C4-2B (cell line): ENCODE results near the gene AHCYL2.
A peak's percentile ranks its signal among the peaks of the same experiment; 100 is the strongest.

Experiments used
- H3K27ac ChIP-seq: fragments of 450-650 bp; 2 replicates; pipeline ENCODE4 v1.5.1; 2017
- CTCF ChIP-seq: fragments of 450-650 bp; conservative IDR thresholded peaks from 2 replicates; pipeline ENCODE4 v1.5.1; 2017; ENCODE audit warnings: mild to moderate bottlenecking
- ZFX ChIP-seq: fragments of 450-650 bp; IDR thresholded peaks from 2 replicates; pipeline ENCODE4 v1.6.1; 2017

Gene AHCYL2

GRCh38 chr7:129203050-129203741 lies 21.6 kb upstream of the AHCYL2 start:
- TF ChIP-seq ZFX (no peak), CTCF (no peak)
- H3K27ac ChIP-seq = no peak overlapping the region

- TF ChIP-seq ZFX (no peak), CTCF (no peak)
- H3K27ac ChIP-seq = no peak overlapping the region
Measured at GRCh38 chr7:129205126-129205818, 19.6 kb upstream of the AHCYL2 start.

- H3K27ac ChIP-seq = no peak overlapping the region
- TF ChIP-seq CTCF (no peak), ZFX (no peak)
Measured at GRCh38 chr7:129205987-129206785, 18.6 kb upstream of the AHCYL2 start.

- TF ChIP-seq ZFX (no peak), CTCF (no peak)
- H3K27ac ChIP-seq = no peak overlapping the region
Measured at GRCh38 chr7:129208667-129209066, 16.2 kb upstream of the AHCYL2 start.

- no peak overlapping the region for H3K27ac ChIP-seq
- TF ChIP-seq ZFX (no peak), CTCF (no peak)
Measured at GRCh38 chr7:129209067-129209926, 15.5 kb upstream of the AHCYL2 start.

- TF ChIP-seq CTCF = peak; percentile 98
- no peak for TF ChIP-seq ZFX
Measured at GRCh38 chr7:129210256-129210988, 14.4 kb upstream of the AHCYL2 start.

More at GRCh38 chr7:129210256-129210988, 14.4 kb upstream of the AHCYL2 start:
- H3K27ac ChIP-seq = no peak overlapping the region
